ENCODE measurements around the gene OAS3.
"Not testable (repeated sequence)": the region's sequence is repeated elsewhere in the genome, so short reads cannot be mapped to it uniquely, and the experiment has no call there.

Gene OAS3, protein sequence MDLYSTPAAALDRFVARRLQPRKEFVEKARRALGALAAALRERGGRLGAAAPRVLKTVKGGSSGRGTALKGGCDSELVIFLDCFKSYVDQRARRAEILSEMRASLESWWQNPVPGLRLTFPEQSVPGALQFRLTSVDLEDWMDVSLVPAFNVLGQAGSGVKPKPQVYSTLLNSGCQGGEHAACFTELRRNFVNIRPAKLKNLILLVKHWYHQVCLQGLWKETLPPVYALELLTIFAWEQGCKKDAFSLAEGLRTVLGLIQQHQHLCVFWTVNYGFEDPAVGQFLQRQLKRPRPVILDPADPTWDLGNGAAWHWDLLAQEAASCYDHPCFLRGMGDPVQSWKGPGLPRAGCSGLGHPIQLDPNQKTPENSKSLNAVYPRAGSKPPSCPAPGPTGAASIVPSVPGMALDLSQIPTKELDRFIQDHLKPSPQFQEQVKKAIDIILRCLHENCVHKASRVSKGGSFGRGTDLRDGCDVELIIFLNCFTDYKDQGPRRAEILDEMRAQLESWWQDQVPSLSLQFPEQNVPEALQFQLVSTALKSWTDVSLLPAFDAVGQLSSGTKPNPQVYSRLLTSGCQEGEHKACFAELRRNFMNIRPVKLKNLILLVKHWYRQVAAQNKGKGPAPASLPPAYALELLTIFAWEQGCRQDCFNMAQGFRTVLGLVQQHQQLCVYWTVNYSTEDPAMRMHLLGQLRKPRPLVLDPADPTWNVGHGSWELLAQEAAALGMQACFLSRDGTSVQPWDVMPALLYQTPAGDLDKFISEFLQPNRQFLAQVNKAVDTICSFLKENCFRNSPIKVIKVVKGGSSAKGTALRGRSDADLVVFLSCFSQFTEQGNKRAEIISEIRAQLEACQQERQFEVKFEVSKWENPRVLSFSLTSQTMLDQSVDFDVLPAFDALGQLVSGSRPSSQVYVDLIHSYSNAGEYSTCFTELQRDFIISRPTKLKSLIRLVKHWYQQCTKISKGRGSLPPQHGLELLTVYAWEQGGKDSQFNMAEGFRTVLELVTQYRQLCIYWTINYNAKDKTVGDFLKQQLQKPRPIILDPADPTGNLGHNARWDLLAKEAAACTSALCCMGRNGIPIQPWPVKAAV

DNA sequence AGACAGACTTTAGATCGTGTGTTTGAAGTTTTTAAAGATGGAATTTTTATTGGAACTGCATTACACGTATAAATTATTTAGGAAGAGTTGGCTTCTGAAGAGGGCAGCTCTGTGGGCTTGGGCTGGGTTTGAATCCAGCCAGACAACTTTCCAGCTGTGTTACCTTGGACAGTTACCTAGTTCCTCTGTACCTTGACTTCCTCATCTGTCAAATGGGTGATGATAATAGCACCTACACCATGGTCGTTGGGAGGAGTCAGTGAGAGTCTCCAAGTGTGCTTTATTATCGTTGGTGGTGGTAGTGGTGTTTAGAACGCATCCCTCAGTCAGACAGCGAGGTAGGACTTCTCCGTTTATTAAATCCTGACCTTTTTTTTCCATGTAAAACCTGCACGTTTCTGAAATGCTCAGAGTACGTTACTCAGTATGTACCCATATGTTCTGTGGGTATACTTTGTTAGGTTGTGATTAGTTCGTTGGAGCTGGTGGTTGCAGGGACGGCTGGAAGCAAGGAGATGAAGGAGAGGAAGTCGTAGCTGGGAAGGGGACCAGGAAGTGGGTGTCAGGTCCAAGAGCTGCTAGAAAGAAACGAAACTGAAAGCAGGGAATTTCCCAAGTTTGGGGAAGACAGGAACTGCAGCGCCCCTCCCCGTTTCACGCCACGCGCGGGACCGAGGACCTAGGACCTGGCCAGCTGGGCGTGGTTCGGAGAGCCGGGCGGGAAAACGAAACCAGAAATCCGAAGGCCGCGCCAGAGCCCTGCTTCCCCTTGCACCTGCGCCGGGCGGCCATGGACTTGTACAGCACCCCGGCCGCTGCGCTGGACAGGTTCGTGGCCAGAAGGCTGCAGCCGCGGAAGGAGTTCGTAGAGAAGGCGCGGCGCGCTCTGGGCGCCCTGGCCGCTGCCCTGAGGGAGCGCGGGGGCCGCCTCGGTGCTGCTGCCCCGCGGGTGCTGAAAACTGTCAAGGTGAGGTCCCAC lies at the start of gene OAS3:
Gene OAS3, plus strand, starts transcription at position 734 of the 979 bp plus-strand sequence. Its CDS starts 57 bp downstream, at position 791.
- peak; percentile 30 to 43 for DNase-seq

DNA sequence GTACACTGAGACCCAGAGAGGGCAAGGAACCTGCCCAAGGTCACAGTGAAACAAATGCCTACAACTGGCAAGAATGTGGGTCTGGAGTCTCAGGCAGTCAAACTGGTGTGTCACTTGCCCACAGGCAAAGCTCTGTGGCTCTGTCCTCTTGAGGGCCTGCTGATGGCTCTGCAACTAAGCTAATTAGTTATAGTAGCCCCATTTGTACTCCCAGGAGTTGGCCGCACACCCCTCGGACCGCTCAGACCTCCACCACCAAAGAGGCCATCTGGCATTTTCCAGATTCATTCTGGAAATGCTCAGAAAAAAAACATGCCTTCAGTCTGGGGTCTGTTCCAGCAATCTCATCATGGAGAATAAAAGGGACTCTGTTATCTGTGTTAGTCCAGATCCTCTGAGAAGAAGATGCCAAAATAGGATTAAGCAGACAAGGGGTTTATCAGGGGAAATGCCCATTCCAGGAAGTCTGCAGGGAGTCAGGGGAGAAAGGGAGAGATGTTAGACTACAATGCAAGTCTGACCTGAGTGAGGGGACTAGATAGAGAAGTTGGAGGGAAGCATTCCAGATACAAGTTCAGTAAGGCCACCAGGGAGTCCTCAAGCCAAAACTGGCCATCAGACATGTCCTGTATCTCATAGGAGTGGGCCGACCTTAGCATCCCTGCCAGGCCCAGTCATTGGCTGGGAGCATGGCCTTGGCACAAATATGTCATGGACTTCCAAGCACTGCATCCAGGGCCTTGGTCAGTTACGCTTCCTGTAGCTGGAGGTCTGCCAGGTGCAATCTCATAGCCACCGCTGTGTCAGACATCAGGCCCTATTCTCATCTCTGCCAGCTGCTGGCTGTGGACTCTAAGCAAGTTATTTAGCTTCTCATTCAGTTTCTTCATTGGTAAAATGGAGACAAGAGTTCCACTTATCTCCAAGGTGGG lies 46.9 kb upstream of the OAS3 start:
- no peak for DNase-seq

DNA sequence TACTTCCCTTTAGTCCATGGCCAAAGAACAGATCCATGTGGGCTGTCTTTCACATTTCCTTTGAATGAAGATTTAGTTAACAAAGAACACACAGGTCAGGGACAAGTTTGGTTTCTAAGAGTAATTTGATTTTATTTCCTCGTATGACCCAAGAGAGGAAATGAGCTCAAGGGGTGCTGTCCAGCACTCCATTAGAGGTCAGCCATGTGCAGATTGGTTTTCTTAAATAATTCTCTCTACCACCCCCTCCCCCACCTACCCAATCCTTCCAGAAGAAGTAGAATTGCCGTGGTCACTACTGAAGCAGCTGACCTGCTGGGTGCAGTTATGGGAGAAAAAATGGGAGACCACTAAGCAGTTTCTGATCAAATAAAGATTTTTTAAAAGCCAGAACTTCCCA lies 45.4 kb upstream of the OAS3 start:
- DNase-seq, result no peak

DNA sequence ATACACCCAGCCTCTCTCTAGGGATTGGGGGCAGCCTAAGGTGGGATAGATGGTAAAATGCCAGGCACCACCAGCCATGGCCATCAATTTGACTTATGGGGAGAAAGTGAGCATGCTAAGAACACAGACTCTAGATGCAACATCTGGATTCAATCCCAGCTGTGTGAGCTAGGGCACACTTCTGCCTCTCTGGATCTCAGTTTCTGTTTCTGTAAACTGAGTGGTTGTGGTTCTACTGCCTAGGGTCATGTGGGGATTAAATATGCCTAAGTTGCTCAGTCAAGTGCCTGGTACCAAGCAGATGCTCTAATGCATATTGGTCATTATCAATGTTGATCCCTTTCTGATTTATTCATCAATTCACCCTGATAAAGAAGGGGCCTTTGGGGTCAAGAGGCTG lies 44.1 kb upstream of the OAS3 start:
- DNase-seq, result no peak

DNA sequence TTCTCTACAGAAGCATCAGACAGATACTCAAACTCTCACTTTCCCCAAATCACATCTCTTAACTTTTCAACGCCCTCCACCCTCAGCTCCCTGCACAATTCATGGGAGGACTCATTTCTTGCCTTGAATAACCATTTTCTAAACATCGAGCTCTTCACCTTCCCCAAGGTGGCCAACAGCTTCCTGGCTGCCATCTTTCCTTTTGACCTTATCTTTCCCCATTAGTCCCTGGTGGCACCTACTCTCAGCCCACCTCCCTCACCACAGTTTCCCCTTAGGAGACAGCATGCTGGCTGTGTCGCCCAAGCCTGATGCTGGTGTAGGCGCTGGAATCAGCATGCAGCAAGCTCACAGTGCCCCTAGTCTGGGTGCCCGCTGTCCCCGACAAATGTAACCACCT lies 39.9 kb upstream of the OAS3 start:
- no peak for DNase-seq

DNA sequence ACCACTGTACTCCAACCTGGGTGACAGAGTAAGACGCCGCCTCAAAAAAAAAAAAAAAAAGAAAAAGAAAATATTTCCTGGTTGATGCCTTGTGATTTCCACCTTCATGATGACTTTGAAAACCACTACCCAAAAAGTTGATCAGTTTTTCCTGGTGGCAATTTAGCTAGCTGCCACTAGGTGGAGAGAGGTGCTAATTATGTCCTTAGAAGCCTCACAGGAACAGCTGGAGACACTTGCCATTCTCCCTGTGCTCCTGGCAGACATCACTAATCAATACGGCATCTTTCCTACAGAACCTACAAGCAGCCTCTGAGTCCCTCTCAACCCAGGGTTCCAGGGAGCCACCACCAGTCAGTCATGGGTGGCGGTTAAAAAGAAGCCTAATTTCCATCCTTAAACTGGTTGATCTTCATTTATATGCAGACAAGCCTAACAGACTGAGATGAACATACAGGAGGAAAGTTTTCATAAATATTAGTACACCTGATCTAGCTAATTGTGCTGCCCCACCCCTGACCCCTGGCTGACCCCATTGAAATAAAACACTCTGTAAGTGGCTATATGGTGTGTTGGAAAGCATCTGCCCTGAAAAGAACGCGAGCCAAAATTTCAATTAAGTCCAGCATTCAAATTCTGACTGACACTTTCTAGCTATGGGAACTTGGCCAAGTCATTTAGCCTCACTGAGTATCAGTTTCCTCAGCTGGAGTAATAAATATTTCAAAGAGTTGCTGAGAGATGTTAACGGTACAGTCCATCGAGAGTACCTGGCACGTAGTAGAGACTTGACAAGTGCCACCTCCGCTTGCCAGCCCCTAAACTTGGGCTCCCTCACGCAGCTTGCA lies 37.8 kb upstream of the OAS3 start:
- DNase-seq, result peak; percentile 37 to 61

DNA sequence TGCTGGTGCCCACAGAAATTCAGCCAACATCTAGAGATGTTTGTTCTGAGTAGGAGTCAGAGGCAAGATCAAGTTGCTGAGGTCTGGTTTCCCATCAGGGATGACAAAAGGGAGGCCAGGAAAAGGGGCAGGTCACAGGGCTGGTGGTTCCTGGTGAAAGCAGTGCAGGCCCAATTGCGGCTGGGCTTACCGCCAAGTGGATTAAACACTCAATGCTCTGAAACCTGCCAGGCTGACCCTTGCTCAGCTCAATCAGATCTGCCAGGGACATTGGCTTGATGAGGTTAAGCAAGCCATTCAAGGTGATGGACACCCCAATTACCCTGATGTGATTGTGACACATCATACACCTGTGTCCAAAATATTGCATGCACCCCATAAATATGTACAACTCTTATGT lies 37.0 kb upstream of the OAS3 start:
- DNase-seq, result no peak

DNA sequence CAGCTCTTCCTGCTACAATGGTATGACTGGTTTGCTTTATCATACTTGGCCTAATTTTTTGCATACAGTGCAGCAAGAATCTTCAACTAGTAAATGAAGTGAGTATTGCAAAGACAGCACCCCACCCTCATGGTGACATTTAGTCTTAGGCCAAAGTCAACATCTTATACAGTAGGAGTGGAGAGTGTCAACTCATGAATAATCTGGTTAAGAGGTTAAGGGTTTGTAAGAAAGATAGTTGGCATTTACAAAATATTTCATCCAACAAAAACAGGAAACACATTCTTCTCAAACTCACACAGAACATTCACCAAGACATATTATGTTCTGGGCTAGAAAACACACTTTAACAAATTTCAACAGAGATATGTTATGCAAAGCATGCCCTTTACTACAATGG lies 33.7 kb upstream of the OAS3 start:
- no peak for DNase-seq

DNA sequence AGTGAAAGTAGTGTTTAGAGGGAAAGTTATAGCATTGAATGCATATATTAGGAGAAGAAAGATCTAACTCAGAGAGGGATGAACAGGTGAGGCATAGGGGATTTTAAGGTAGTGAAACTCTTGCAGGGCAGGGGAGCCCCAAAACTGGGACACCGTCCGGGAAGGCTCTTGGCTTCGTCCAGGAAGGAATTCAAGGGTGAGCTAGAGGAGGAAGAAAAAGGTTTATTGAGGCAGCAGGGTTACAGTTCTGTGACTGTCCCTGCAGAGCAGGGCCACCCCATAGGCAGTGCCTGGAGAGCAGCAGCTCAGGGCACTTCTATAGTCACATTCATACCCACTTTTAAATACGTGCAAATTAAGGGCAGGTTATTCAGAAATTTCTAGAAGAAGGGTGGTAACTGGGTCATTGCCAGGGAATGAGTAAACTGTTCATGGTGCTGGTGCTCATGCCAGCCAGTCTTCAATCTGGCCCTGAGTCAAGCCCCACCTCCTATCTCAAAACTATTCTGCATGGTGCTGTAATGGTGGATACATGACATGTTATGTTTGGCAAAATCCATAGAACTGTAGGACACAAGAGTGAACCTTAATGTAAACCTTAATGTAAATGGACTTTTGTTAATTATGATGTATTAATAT lies 32.7 kb upstream of the OAS3 start:
- no peak for DNase-seq

DNA sequence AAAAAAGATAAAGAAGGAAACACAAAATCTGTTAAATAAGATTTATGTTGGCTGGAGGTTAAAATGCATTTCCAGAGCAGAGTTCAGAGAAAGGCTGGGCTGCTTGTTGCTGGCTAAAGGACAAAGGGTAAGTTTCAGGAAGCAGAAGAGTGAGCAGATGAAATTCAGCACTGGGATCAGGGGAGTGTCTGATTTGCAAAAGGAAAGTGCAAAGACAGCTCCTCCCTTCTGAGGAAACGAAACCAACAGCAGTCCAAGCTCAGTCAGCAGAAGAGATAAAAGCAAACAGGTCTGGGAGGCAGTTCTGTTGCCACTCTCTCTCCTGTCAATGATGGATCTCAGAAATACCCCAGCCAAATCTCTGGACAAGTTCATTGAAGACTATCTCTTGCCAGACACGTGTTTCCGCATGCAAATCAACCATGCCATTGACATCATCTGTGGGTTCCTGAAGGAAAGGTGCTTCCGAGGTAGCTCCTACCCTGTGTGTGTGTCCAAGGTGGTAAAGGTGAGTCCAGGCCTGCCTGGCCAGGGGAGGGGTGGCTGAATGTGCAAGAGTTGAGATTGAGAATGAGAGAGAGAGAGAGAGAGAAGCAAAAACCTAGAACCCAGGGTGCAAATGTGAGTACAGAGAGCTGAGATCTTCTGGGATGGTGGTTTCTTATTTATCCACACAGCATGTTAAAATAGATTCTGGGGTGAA lies 31.4 kb upstream of the OAS3 start, which contains the start of gene OAS1:
Gene OAS1, plus strand, starts transcription at position 251 of the 703 bp plus-strand sequence. Its CDS starts 78 bp downstream, at position 329.
- peak; percentile 27 to 37 for DNase-seq

DNA sequence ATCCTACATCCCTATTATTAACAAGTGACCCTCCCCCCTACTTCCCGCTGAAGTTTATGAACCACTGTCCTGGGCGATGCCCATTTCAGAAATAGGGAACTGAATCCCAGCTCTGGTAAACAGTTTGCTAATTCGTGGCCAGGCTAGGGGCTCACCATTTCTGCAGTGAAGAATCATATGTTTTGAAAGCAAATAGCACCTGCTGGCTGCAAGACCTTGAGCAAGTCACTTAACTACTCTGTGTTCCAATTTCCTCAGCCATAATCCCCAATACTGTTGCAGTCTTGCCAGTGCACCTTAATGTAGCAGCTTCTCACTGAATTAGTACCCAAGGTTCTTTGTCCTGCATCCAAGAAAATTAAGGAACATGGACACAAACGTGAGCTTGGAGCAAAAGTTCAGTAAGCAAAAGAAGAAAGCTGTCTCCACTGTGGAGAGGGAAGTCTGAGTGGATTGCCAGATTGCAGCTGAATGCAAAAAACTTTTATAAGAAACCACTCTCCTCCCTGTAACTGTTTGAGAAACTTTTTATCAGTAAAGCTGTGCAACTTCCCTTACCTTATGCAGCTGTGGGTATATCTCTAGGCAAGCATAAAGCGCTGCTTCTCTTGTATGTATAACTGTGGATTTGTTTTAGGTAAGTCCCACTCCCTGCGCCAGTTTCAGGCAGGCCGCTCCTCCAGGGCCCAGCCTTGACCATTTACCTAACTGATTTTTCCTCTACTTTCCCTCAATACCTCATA lies 30.7 kb upstream of the OAS3 start:
- DNase-seq, result no peak

DNA sequence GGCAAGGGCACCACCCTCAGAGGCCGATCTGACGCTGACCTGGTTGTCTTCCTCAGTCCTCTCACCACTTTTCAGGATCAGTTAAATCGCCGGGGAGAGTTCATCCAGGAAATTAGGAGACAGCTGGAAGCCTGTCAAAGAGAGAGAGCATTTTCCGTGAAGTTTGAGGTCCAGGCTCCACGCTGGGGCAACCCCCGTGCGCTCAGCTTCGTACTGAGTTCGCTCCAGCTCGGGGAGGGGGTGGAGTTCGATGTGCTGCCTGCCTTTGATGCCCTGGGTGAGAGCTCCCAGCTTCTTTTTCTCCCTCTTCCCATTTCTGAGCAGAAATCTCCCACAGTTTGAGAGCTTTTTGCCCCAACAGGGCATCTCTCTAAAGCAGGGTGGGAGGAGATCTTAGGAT lies 29.7 kb upstream of the OAS3 start:
- DNase-seq, result no peak

DNA sequence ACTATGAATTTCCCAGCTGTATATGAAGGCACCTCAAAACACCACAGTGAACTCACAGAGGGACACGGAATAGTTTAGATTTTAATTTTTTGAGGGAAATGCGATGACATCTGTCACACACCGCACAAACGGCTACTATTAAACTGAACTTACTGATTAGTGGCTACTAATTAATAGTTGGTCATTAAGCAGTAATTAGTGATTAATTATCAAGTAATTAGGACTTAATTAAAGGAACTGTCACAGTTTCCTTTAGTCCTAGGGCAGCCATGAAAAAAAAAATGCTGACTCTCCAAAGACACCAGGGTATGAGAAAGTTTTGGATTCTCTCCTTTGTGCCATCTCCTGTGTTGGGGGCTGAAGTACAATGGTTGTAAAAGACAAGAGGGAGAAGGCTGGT lies 28.6 kb upstream of the OAS3 start:
- no peak for DNase-seq

DNA sequence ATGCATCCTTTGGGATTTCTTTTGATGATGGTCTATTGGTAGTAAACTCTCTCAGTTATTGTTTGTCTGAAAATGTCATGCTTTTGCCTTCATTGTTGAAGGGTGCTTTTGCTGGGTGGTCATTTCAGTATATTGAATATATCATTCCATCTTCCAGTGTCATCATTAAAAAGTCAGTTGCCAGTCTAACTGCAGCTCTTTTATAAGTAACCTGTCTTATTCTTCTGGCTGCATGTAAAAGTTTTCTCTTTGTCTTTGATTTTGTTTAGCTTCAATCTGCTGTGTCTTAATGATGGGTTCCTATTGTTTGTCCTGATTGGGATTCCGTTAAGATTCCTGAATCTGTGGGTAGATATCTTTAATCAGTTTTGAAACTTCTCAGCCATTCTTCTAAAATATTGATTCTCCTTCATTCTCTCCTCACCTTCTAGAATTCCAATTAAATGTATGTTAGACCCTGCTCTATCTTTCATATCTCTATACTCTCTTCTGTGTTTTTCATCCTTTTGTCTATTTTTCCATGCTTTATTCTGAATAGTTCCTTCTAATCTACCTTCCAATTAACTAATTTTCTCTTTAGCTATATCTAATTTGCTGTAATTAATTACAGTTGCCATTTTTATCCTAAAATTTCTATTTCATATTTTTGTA lies 25.1 kb upstream of the OAS3 start:
- DNase-seq, result no peak

DNA sequence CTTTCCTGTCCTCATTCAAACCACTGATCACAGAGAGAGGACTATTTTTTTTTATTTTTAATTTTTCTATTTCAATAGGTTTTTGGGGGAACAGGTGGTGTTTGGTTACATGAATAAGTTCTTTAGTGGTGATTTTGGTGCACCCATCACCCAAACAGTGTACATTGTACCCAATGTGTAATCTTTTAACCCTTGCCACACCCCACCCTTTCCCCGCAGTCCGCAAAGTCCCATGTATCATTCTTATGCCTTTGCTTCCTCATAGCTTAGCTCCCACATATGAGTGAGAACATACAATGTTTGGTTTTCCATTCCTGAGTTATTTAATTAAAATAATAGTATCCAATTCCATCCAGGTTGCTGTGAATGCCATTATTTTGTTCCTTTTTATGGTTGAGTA lies 24.4 kb upstream of the OAS3 start:
- not testable (repeated sequence) for DNase-seq

DNA sequence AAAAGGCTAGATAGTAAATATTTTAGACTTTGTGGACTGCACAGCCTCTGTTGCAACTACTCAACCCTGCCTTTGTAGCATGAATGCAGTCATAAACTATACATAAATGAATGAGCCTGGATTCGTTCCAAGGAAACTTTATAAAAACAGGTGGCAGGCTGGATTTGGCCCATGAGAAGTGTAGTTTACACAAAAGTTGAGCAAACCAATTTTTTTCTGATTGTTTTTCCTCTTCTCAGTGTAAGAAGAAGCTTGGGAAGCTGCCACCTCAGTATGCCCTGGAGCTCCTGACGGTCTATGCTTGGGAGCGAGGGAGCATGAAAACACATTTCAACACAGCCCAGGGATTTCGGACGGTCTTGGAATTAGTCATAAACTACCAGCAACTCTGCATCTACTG lies 22.0 kb upstream of the OAS3 start:
- no peak for DNase-seq

DNA sequence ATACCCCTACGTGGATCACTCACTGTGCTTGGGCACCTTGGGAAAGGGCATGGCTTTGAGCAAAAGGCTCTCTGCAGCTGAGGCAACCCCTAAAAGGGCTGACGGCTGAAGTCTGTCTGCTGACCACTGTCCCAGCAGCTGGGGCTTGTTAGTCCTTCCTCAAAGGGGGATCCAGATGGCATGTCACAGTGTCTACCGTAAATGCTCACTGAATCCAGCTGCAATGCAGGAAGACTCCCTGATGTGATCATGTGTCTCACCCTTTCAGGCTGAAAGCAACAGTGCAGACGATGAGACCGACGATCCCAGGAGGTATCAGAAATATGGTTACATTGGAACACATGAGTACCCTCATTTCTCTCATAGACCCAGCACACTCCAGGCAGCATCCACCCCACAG lies 19.2 kb upstream of the OAS3 start:
- no peak for DNase-seq

DNA sequence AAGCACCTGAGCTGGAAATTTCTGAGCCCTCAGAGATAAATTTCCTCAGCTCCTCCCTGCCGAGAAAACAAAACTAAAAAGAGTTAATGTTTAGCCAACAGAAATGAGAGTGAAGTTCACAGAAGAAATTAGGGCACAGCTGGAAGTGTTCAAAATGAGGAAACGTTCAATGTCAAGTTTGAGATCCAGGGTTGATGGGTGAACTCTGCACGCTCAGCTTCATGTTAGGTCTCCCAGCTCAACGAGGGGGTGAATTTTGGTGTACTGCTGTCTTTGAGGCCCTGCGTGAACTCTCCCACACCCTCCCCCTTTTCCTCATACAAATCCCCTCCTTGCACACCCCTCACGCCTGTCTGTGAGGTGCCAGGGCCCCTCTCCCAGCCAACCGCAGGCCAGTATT lies 13.3 kb upstream of the OAS3 start:
- no peak for DNase-seq

All from Kasumi-1 (cell line).